Epithelial cell of esophagus (primary cell): Measurements from ENCODE around the gene PLXNC1.

Experiments used
- DNase-seq: peaks from one replicate; pipeline ENCODE4 v3.0.0; 2010; ENCODE audit warnings: low read depth
- H3K4me3 ChIP-seq: 2 replicates; pipeline ENCODE4 v1.5.1; 2011; ENCODE audit warnings: mild to moderate bottlenecking, low read length, control low read depth
- CTCF ChIP-seq: IDR thresholded peaks from 2 replicates; pipeline ENCODE4 v1.5.1; 2011; ENCODE audit warnings: low read depth, mild to moderate bottlenecking, low read length, control low read depth, inconsistent platforms; ENCODE audit not compliant: insufficient read depth; ENCODE audit errors: missing control alignments

PLXNC1 gene

GRCh38 chr12:94240171-94240570, 91.8 kb downstream of the PLXNC1 start:
- no peak for DNase-seq
- no peak overlapping the region for H3K4me3 ChIP-seq
- TF ChIP-seq CTCF: no peak

- no peak for TF ChIP-seq CTCF
- H3K4me3 ChIP-seq: no peak overlapping the region
- DNase-seq: no peak
Observed at GRCh38 chr12:94242901-94243300, 94.5 kb downstream of the PLXNC1 start.

GRCh38 chr12:94244165-94245133, 96.1 kb downstream of the PLXNC1 start:
- no peak for TF ChIP-seq CTCF
- no peak overlapping the region for H3K4me3 ChIP-seq
- DNase-seq: no peak

GRCh38 chr12:94245631-94246383, 97.4 kb downstream of the PLXNC1 start:
- DNase-seq: no peak
- TF ChIP-seq CTCF: no peak
- no peak overlapping the region for H3K4me3 ChIP-seq

- no peak overlapping the region for H3K4me3 ChIP-seq
- no peak for TF ChIP-seq CTCF
- no peak for DNase-seq
Observed at GRCh38 chr12:94247246-94247645, 98.9 kb downstream of the PLXNC1 start.

- DNase-seq: no peak
- TF ChIP-seq CTCF: no peak
- H3K4me3 ChIP-seq: no peak overlapping the region
Observed at GRCh38 chr12:94248582-94248981, 100.2 kb downstream of the PLXNC1 start.
